NCI-H2107 treated with DMSO at 0.1 percent for 48 hours (cell line): ENCODE measurements around the gene STK40.
A peak's percentile ranks its signal among the peaks of the same experiment; 100 is the strongest.

Source experiments
- DNase-seq: peaks from one replicate; lab custom pipeline; 2025; ENCODE audit not compliant: unreplicated experiment; lab: John Stamatoyannopoulos, UW

Gene STK40

GRCh38 chr1:36377791-36378492 lies 7.8 kb downstream of the STK40 start:
- no peak for DNase-seq

- no peak for DNase-seq
Observed at GRCh38 chr1:36372617-36373016, 13.1 kb downstream of the STK40 start.

DNA sequence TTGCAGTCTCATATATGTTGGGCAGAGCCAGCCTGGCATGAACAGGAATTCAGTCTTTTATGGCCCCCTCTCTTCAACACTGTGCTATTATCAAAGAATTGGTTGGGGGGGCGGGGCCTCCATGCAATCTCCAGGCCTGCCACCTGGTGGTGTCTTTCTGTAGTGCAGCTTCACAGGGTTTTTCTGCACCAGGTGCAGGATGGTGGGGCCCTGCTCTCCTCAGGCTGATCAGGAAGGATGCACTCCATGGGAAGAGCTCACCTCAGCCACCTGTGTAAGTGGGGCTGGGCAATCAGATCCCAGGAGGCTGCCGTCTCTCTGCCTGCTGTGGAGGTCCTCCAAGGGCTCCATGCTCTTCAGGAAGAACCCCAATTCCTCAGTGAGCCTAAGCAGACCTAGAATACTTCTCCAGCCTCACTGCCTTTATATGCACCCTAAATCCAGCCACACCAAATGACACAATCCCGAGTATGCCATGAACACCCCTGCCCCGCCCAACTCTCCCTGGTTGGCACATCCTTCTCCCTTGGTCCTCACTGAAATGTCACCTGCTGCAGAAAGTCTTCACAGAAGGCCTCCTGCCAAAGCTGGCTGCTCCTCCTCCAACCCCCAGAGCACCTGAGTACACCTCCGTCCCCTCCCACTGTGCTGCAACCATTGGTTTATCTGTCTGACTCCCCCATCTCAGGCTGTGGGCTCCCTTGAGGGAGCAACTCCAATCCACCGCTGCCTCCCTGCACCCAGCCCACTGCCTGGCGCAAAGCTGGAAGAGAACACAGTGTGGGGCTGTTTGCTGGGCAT lies 16.5 kb downstream of the STK40 start:
- peak; percentile 73 for DNase-seq

GRCh38 chr1:36367798-36368197 lies 17.9 kb downstream of the STK40 start:
- DNase-seq: no peak

DNA sequence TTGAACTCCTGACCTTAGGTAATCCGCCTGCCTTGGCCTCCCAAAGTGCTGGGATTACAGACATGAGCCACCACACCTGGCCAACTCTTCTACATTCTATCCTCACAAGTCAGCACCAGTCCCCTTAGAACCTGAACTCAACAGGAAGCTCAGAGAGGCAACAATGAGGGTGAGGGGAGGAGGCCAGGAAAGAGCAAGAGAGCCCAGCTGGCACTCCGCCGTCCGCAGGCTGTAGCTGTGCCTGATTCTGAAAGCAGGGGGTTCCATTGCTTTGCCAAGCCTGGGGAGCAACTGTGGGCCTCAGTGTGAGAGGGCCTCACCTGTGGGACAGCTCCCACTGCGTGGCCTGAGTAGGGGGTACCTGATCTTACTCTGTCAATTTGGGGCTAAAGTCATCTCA lies 18.7 kb downstream of the STK40 start:
- no peak for DNase-seq

DNA sequence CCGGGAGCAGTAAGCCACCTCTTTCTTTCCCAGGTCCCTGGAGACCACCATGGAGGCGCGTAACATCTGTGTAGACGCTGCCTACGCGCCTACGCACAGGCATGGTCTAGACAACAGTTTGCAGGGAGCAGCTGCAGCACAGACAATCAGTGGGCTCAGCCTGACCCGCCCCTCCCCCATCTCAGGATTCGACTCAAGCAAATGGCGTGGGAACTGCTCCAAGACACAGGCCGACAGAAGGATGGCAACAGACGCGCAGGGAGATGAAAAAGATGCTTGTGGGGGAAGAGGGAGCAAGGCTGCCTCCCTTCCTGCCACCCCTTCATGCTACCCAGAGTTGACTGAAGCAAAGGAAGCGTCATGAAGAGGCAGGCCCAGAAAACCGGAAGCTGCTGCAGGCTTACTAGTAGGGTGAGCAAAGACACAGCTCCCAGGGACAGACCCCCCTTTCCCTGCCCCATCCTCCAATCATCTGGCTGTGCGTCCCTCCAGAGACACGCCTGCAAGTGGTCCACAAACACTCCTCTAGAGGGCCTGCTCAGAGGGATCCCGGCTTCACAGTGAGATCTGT lies 19.5 kb downstream of the STK40 start:
- no peak for DNase-seq

DNA sequence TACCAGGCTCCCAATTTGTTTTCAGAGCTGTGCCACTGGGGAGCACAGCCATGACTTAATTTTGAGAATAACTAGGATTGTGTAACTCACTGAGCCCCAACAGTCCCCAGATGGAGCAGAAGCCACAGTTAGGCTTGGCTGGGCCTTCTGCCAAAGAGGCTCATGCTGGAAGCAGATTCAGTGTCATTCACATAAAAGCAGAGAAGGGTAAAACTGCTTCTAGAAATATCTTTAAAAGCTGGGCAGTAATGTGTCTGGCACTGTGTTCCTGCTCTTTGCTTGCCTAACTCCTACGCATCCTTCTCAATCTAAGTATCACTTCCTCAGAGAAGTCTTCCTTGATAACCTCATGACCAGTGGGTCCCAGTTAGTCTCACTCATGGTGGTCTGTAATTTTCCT lies 20.3 kb downstream of the STK40 start:
- DNase-seq: no peak

DNA sequence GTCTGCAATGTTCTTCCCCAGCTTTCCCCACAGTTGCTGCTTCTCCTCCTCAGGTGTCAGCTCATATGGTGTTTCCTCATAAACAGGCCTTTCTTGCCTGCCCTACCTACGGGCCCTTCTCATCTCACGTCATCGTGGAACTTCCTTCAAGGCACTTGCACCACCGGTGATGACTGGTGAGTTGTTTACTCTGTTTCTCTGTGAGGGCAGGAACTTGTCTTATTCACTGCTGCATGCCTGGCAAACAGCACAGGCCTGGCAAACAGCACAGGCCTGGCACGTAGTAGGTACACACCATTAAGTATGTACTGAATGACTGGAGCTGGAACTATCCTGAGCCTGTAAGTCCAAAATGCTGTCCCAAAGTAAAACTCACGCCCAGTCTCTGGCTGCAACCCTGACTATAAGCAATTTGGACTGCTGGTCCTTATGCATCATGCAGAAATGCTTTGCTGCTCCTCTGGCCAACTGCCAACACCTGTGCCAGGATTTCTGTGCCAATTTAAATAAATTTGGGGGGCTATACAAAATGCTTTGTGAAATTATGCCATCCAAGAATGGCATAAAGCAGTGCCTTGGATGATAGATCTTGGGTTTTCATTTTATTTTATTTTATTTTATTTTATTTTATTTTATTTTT lies 25.7 kb downstream of the STK40 start:
- DNase-seq: no peak

- no peak for DNase-seq
Observed at GRCh38 chr1:36359383-36359782, 26.3 kb downstream of the STK40 start.

GRCh38 chr1:36358514-36359084 lies 27.1 kb downstream of the STK40 start:
- no peak for DNase-seq

DNA sequence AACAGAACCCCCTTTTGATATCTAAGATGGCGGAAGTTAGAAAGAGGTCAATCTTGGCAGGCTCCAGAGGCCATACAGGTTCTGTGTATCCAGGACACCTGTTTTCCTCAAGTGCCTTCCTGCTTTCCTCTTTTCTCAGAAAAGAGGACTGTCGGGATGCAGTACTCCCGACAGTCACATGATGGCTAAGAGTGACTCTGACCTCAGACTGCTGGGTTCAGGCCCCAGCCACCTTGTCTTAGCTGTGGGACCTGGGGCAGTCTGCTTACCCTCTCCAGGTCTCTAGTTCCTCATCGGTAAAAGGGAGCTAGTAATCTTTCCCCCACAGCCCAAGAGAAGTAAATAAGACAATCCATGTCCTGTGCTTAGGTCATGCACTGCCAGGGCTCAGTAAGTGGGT lies 29.9 kb downstream of the STK40 start:
- no peak for DNase-seq

GRCh38 chr1:36354486-36354885 lies 31.2 kb downstream of the STK40 start:
- no peak for DNase-seq

- DNase-seq: no peak
Observed at GRCh38 chr1:36352910-36353878, 32.5 kb downstream of the STK40 start.

DNA sequence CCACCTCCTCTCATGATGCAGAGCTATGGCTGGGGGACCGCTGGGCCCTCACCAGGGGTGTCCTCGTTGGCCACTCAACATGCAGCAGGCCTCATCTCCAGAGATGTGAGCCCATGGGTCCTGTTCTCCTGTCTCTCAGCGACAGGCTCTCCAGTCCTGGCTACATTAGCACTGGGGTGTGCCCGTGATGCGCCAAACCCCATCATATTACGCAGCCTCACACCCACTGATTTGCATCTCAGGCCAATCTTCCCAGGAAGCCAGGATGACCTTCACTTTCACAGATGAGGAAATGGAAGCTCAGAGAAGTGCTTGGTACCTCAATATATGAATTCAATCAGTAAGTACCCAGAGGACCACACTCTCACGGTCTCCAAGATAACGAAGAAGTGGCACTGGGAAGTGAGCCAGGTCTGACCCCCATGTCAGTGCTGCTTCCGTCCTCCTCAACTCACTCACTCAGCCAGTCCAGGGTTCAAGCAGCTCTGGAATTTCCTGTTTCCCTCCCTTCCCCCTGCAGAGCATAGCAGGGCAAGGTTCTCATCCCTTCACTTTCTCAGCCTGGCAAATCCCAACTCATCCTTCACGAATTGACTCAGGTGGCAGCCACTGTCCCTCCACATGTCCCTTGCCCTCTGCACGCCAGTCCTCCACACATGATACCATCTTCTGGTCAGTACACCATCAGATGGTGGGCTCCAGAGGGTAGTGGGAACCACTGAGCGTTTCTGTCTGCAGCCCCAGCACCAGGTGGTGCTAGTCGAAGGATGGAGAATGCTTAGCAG lies 33.4 kb downstream of the STK40 start:
- no peak for DNase-seq

DNA sequence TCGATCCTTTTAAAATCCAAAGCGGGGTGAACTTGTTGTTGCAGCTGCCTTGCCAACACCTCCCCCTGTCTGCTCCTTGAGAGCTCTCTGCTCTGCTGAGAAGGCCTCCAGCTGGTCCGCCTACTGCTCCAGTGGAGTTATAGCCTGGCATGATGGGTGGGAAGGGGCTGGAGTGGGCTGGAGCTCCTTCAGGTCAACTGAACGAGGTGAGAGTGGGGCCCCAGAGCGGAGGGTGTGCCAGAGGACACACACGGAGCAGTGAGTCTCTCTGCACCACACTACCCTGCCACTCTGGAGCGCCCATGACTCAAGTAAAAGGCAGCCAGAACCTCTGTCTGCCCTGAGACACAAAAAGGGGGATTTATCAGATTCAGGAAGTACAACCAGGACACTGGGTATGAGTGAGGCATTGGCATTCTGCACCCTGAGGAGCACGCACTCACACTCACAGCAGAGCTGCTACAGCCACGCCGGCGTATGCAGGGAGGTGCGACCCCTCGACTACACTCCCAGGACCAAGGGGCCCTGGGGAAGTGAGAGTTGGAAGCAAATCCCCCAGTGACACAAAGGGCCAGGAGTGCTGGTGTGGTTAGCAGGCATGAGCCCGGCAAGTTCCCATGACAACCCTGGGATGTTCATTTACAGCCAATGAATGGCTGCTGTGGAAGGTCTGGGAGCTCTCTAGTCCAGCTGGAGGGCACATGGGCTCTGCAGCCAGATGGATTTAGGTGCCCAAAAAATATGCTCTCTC lies 34.3 kb downstream of the STK40 start:
- no peak for DNase-seq

DNA sequence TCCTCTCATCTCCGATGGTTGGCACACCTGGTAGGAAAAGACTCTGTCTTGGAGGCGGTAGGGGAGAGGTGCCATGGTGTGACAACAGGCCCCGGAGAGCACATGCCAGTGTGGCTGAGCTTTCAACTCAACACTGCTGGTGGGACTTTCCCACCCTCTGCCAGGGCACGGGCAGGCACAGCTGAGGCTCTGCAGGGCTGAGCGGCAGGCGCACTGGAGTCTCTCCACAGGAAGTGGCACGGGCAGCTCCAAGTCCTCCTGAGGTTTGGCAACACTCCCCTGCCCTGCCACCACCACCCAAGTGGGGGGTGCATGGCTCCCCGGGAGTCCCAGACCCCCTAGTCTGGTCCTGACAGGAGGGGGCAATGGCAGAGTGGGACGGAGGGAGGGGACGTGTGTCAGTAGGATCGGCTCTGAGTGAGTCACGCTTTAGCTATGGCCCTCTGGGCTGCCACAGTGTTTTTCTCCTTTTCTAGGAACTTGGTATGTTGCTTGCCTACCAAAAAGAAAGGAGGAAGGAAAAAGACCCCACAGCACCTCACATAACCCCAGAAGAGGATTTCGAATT lies 35.0 kb downstream of the STK40 start:
- DNase-seq: no peak

- no peak for DNase-seq
Observed at GRCh38 chr1:36349839-36350238, 35.9 kb downstream of the STK40 start.

- DNase-seq: no peak
Observed at GRCh38 chr1:36349241-36349671, 36.5 kb downstream of the STK40 start.
